C4-2B (cell line): Measurements from ENCODE around the gene ELOVL3.

ENCODE experiments used
- CTCF ChIP-seq: fragments of 450-650 bp; conservative IDR thresholded peaks from 2 replicates; pipeline ENCODE4 v1.5.1; 2017; ENCODE audit warnings: mild to moderate bottlenecking
- ZFX ChIP-seq: fragments of 450-650 bp; IDR thresholded peaks from 2 replicates; pipeline ENCODE4 v1.6.1; 2017

GRCh38 chr10:102268375-102268888 lies 42.3 kb downstream of the ELOVL3 start:
- TF ChIP-seq CTCF (no peak), ZFX (no peak)
